Measurements from ENCODE around the gene RTL5.

DNA sequence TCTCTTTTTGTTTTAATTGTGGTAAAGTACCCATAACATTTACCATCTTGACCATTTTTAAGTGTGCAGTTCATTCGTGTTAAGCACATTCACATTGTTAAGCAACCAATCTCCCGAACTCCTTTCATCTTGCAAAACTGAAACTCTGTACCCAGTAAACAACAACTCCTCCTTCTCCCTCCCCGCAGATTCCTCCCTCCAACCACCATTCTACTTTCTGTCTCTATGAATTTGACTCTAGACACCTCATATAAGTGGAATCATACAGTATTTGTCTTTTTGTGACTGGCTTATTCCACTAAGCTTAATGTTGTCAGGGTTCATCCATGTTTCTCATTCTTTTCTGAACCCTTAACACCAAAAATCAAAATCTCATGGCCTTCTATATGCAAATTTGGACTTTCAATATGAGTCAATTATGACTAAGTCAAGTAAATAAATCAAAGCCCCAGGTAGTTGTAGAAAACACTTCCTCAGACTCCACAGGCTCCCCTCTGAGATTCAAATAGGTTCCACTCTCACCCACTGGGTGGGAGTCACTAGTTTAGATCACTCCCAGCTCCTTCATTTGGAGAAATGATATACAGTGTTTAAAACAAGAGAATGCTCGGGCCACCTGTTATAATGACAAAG lies 9.8 kb upstream of the RTL5 start:
- no peak for TF ChIP-seq ZNF70 (CRISPR knock-in tag; IDR thresholded peaks at IDR 0.05)
- TF ChIP-seq ZFP3 (CRISPR knock-in tag; IDR thresholded peaks at IDR 0.05), result no peak
- TF ChIP-seq CSDC2 (CRISPR knock-in tag; IDR thresholded peaks at IDR 0.05), result no peak
- TF ChIP-seq, protein P1, sequence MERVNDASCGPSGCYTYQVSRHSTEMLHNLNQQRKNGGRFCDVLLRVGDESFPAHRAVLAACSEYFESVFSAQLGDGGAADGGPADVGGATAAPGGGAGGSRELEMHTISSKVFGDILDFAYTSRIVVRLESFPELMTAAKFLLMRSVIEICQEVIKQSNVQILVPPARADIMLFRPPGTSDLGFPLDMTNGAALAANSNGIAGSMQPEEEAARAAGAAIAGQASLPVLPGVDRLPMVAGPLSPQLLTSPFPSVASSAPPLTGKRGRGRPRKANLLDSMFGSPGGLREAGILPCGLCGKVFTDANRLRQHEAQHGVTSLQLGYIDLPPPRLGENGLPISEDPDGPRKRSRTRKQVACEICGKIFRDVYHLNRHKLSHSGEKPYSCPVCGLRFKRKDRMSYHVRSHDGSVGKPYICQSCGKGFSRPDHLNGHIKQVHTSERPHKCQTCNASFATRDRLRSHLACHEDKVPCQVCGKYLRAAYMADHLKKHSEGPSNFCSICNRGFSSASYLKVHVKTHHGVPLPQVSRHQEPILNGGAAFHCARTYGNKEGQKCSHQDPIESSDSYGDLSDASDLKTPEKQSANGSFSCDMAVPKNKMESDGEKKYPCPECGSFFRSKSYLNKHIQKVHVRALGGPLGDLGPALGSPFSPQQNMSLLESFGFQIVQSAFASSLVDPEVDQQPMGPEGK (CRISPR knock-in tag; IDR thresholded peaks at IDR 0.05; ENCODE audit: borderline replicate concordance), result no peak
- no peak for TF ChIP-seq ISL1 (CRISPR knock-in tag; IDR thresholded peaks at IDR 0.05)
- TF ChIP-seq, protein P2, sequence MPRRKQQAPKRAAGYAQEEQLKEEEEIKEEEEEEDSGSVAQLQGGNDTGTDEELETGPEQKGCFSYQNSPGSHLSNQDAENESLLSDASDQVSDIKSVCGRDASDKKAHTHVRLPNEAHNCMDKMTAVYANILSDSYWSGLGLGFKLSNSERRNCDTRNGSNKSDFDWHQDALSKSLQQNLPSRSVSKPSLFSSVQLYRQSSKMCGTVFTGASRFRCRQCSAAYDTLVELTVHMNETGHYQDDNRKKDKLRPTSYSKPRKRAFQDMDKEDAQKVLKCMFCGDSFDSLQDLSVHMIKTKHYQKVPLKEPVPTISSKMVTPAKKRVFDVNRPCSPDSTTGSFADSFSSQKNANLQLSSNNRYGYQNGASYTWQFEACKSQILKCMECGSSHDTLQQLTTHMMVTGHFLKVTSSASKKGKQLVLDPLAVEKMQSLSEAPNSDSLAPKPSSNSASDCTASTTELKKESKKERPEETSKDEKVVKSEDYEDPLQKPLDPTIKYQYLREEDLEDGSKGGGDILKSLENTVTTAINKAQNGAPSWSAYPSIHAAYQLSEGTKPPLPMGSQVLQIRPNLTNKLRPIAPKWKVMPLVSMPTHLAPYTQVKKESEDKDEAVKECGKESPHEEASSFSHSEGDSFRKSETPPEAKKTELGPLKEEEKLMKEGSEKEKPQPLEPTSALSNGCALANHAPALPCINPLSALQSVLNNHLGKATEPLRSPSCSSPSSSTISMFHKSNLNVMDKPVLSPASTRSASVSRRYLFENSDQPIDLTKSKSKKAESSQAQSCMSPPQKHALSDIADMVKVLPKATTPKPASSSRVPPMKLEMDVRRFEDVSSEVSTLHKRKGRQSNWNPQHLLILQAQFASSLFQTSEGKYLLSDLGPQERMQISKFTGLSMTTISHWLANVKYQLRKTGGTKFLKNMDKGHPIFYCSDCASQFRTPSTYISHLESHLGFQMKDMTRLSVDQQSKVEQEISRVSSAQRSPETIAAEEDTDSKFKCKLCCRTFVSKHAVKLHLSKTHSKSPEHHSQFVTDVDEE (CRISPR knock-in tag; IDR thresholded peaks at IDR 0.05), result no peak
- no peak for TF ChIP-seq ARNTL (CRISPR knock-in tag; IDR thresholded peaks at IDR 0.05; ENCODE audit: borderline replicate concordance, low read depth)
- TF ChIP-seq SNAI2 (CRISPR knock-in tag; IDR thresholded peaks at IDR 0.05), result no peak
- no peak for TF ChIP-seq ZFP30 (CRISPR knock-in tag; IDR thresholded peaks at IDR 0.05)
